GM23338 (cell line): ENCODE results near the gene RNASE11. TPM values are rescaled to one million over a fixed set of nuclear protein-coding genes. Genes with fewer than 3 reads are reported as not detected.

Source experiments
- ATAC-seq: fragments of 200-7000 bp; cut with Tn5 transposase; 3 replicates; pipeline ENCODE4 v1.9.1; 2020
- DNase-seq: peaks from one replicate; pipeline ENCODE4 v3.0.0-alpha.2; 2015; ENCODE audit warnings: low spot score
- H2AFZ ChIP-seq: fragments of 200-600 bp; sonication (generic); 2 replicates; pipeline ENCODE4 v1.8.0; 2016; ENCODE audit warnings: antibody characterized with exemption, mild to moderate bottlenecking, moderate library complexity
- H3F3A ChIP-seq: fragments of 200-600 bp; sonication (generic); replicated peaks from 2 replicates; pipeline ENCODE4 v1.8.0; 2017; ENCODE audit warnings: antibody characterized with exemption, mixed run types, low read depth
- H3K27ac ChIP-seq: fragments of 200-600 bp; sonication (generic); 2 replicates; pipeline ENCODE4 v1.6.1; 2016; ENCODE audit warnings: low read depth
- H3K27me3 ChIP-seq: fragments of 200-600 bp; sonication (generic); 2 replicates; pipeline ENCODE4 v1.8.0; 2016; ENCODE audit warnings: mild to moderate bottlenecking, mixed run types, moderate library complexity; ENCODE audit not compliant: insufficient read depth
- H3K36me3 ChIP-seq: fragments of 200-600 bp; sonication (generic); 2 replicates; pipeline ENCODE4 v1.8.0; 2016; ENCODE audit warnings: mild to moderate bottlenecking; ENCODE audit not compliant: insufficient read depth
- H3K4me1 ChIP-seq: fragments of 200-600 bp; sonication (generic); 2 replicates; pipeline ENCODE4 v1.8.0; 2016; ENCODE audit warnings: mild to moderate bottlenecking, moderate library complexity; ENCODE audit not compliant: insufficient read depth
- H3K4me2 ChIP-seq: fragments of 200-600 bp; sonication (generic); 2 replicates; pipeline ENCODE4 v1.7.1; 2017; ENCODE audit warnings: mixed run types
- H3K4me3 ChIP-seq: fragments of 200-600 bp; sonication (generic); 2 replicates; pipeline ENCODE4 v1.6.1; 2016; ENCODE audit warnings: mixed run types
- H3K79me2 ChIP-seq: fragments of 200-600 bp; sonication (generic); replicated peaks from 2 replicates; pipeline ENCODE4 v1.8.0; 2017; ENCODE audit warnings: mild to moderate bottlenecking; ENCODE audit not compliant: insufficient read depth
- H3K9me2 ChIP-seq: fragments of 200-600 bp; sonication (generic); 2 replicates; pipeline ENCODE4 v1.8.0; 2017; ENCODE audit not compliant: insufficient read depth
- H4K20me1 ChIP-seq: fragments of 200-600 bp; sonication (generic); replicated peaks from 2 replicates; pipeline ENCODE4 v1.8.0; 2017; ENCODE audit warnings: mild to moderate bottlenecking; ENCODE audit not compliant: insufficient read depth
- H3K27ac Mint-ChIP-seq: 2 replicates; pipeline ENCODE4 v1.8.0; 2020; ENCODE audit warnings: inconsistent platforms, mild to moderate bottlenecking, moderate library complexity, mixed read lengths
- H3K27me3 Mint-ChIP-seq: 3 replicates; pipeline ENCODE4 v1.8.0; 2022; ENCODE audit warnings: low read depth, mild to moderate bottlenecking, moderate library complexity, mixed read lengths, inconsistent platforms; ENCODE audit not compliant: insufficient read depth, poor library complexity
- H3K36me3 Mint-ChIP-seq: 3 replicates; pipeline ENCODE4 v1.8.0; 2021; ENCODE audit warnings: low read depth, mild to moderate bottlenecking, inconsistent platforms, moderate library complexity, mixed read lengths
- H3K4me1 Mint-ChIP-seq: 3 replicates; pipeline ENCODE4 v1.8.0; 2020; ENCODE audit warnings: mild to moderate bottlenecking, inconsistent platforms, mixed read lengths
- H3K4me3 Mint-ChIP-seq: 3 replicates; pipeline ENCODE4 v1.8.0; 2021; ENCODE audit warnings: moderate library complexity, mild to moderate bottlenecking, inconsistent platforms, mixed read lengths
- H3K9me3 Mint-ChIP-seq: 3 replicates; pipeline ENCODE4 v1.8.0; 2020; ENCODE audit warnings: moderate library complexity, mild to moderate bottlenecking, inconsistent platforms, mixed read lengths
- CREB1 ChIP-seq: fragments of 250-450 bp; sonication (Bioruptor Pico); IDR thresholded peaks from 2 replicates; pipeline ENCODE4 v1.5.0; 2020; ENCODE audit warnings: low read depth, mild to moderate bottlenecking, moderate library complexity
- EZH2 ChIP-seq: fragments of 200-600 bp; sonication (generic); IDR thresholded peaks from one replicate; pipeline ENCODE4 v1.8.0; 2017; ENCODE audit warnings: antibody characterized with exemption, mild to moderate bottlenecking, low read depth; ENCODE audit not compliant: unreplicated experiment
- EZH2phosphoT487 ChIP-seq: fragments of 200-600 bp; sonication (generic); IDR thresholded peaks from one replicate; pipeline ENCODE4 v1.8.1; 2018; ENCODE audit warnings: antibody characterized with exemption; ENCODE audit not compliant: unreplicated experiment
- JUNB ChIP-seq: IDR thresholded peaks from one replicate; pipeline ENCODE4 v1.6.1; 2016; ENCODE audit warnings: antibody characterized with exemption; ENCODE audit not compliant: unreplicated experiment
- NANOG ChIP-seq: IDR thresholded peaks from 2 replicates; pipeline ENCODE4 v1.6.1; 2016; ENCODE audit warnings: antibody characterized with exemption, borderline replicate concordance
- POLR2AphosphoS5 ChIP-seq: IDR thresholded peaks from 2 replicates; pipeline ENCODE4 v1.6.1; 2016; ENCODE audit warnings: antibody characterized with exemption, low read depth
- REST ChIP-seq: IDR thresholded peaks from one replicate; pipeline ENCODE4 v1.6.1; 2018; ENCODE audit warnings: antibody characterized with exemption; ENCODE audit not compliant: unreplicated experiment
- STAT1 ChIP-seq: IDR thresholded peaks from one replicate; pipeline ENCODE4 v1.6.1; 2016; ENCODE audit warnings: antibody characterized with exemption; ENCODE audit not compliant: unreplicated experiment
- ZNF114 ChIP-seq: fragments of 250-450 bp; sonication (Bioruptor Pico); IDR thresholded peaks from 2 replicates; pipeline ENCODE4 v1.5.0; 2020; ENCODE audit warnings: mild to moderate bottlenecking, moderate library complexity
- ZNF331 ChIP-seq: fragments of 250-450 bp; sonication (Bioruptor Pico); IDR thresholded peaks from 2 replicates; pipeline ENCODE4 v1.5.0; 2020; ENCODE audit warnings: low read depth, mild to moderate bottlenecking, moderate library complexity
- ZNF462 ChIP-seq: fragments of 250-450 bp; sonication (Bioruptor Pico); IDR thresholded peaks from 2 replicates; pipeline ENCODE4 v1.5.0; 2020; ENCODE audit warnings: mild to moderate bottlenecking, moderate library complexity
- polyA plus RNA-seq: library from polyadenylated mRNA; unstranded; fragments of >200 nt; fragmentation: Nextera tagmentation; extraction: Ambion mirVana; gene quantifications from 2 replicates; pipeline ENCODE4 v1.2.1, GENCODE V29; 2016
- total RNA-seq: library from RNA; depleted of rRNA; stranded (reverse); fragments of >200 nt; shearing (Covaris generic); gene quantifications from 2 replicates; pipeline ENCODE4 v1.2.3, GENCODE V29; 2014
- TF ChIP-seq, protein P1 (sequence below): IDR thresholded peaks from 2 replicates; pipeline ENCODE4 v1.6.1; 2016; ENCODE audit warnings: antibody characterized with exemption
- TF ChIP-seq, protein P2 (sequence below), 2 experiments: fragments of 200-600 bp in 1 of 2; sonication (generic) in 1 of 2; conservative IDR thresholded peaks; 2 replicates each; pipeline versions ENCODE4 v1.5.1 to v1.6.1; 2016 to 2017; ENCODE audit warnings: antibody characterized with exemption in 2 of 2, low read depth in 2 of 2, mild to moderate bottlenecking in 2 of 2, moderate library complexity in 1 of 2

The RNASE11 gene
- total and polyA plus RNA-seq, 2 experiments from 2014 or later: not detected

DNA sequence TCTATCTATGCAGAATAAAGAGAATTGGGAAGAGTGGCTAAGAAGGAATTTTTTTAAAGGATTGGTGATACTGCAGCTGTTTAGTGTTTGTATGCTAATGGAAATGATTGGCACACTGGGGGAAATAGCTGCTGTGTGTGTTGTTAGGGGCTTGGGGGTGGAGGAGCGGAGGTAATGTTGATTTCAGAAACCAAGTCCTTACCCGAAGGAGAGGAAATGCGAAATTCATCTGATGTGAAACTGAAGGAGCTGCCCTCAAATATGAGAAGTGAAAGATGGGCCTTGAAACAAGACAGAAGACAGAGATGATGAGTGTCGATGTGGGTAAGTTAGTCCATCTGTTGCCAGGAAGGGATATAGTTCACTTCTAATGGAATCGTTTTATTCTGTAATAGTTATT lies 24.6 kb upstream of the RNASE11 start:
- Mint-ChIP-seq H3K27ac (no peak overlapping the region), H3K9me3 (no peaks in the 10 kb centered on the region), H3K4me1 (peaks cover 13% of the 10 kb centered on the region), H3K27me3 (no peaks in the 10 kb centered on the region), H3K4me3 (no peak overlapping the region), H3K36me3 (no peaks in the 10 kb centered on the region)
- Histone ChIP-seq H3K4me2 (peak overlapping the region; percentile 27; the same call in 1 of the 2 replicates), H3F3A (no peaks in the 10 kb centered on the region; the same call in 1 of the 2 replicates), H3K9me2 (no peaks in the 10 kb centered on the region), H2AFZ (no peak overlapping the region), H3K4me3 (peak overlapping the region; percentile 33), H3K27ac (no peak overlapping the region), H3K27me3 (peaks cover 11% of the 10 kb centered on the region; the same call in 1 of the 2 replicates), H3K36me3 (no peaks in the 10 kb centered on the region), H3K4me1 (peaks cover 26% of the 10 kb centered on the region), H4K20me1 (no peaks in the 10 kb centered on the region), H3K79me2 (no peaks in the 10 kb centered on the region)
- ATAC-seq: no peak
- no peak for DNase-seq
- TF ChIP-seq ZNF114 (CRISPR knock-in tag) (no peak), JUNB (no peak), REST (no peak), EZH2 (no peak), ZNF462 (CRISPR knock-in tag) (no peak), NANOG (no peak), EZH2phosphoT487 (no peak), CREB1 (CRISPR knock-in tag) (no peak), ZNF331 (CRISPR knock-in tag) (no peak), STAT1 (no peak), POLR2AphosphoS5 (no peak)
- TF ChIP-seq, protein P1, sequence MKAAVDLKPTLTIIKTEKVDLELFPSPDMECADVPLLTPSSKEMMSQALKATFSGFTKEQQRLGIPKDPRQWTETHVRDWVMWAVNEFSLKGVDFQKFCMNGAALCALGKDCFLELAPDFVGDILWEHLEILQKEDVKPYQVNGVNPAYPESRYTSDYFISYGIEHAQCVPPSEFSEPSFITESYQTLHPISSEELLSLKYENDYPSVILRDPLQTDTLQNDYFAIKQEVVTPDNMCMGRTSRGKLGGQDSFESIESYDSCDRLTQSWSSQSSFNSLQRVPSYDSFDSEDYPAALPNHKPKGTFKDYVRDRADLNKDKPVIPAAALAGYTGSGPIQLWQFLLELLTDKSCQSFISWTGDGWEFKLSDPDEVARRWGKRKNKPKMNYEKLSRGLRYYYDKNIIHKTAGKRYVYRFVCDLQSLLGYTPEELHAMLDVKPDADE: no peak
- TF ChIP-seq, protein P2, sequence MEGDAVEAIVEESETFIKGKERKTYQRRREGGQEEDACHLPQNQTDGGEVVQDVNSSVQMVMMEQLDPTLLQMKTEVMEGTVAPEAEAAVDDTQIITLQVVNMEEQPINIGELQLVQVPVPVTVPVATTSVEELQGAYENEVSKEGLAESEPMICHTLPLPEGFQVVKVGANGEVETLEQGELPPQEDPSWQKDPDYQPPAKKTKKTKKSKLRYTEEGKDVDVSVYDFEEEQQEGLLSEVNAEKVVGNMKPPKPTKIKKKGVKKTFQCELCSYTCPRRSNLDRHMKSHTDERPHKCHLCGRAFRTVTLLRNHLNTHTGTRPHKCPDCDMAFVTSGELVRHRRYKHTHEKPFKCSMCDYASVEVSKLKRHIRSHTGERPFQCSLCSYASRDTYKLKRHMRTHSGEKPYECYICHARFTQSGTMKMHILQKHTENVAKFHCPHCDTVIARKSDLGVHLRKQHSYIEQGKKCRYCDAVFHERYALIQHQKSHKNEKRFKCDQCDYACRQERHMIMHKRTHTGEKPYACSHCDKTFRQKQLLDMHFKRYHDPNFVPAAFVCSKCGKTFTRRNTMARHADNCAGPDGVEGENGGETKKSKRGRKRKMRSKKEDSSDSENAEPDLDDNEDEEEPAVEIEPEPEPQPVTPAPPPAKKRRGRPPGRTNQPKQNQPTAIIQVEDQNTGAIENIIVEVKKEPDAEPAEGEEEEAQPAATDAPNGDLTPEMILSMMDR (conservative IDR thresholded peaks at IDR 0.05; ENCODE audit: low read depth in 2 of 2): no peak
